Esophagus (tissue), 2 donors: ENCODE data around the gene HOXC9. TPM values are rescaled to one million over a fixed set of nuclear protein-coding genes. Genes with fewer than 3 reads are reported as not detected.
A peak's percentile ranks its signal among the peaks of the same experiment; 100 is the strongest.

Experiments used
- H3K27ac ChIP-seq, 2 donors: one replicate each; pipeline ENCODE4 v1.5.1; 2013; ENCODE audit warnings: low read depth in 2 of 2, mild to moderate bottlenecking in 2 of 2, inconsistent platforms in 1 of 2, low read length in 1 of 2, moderate library complexity in 1 of 2
- H3K27me3 ChIP-seq, 2 donors: one replicate each; pipeline ENCODE4 v1.6.1; 2013; ENCODE audit warnings: low read length in 2 of 2, control low read depth in 1 of 2, mild to moderate bottlenecking in 1 of 2; ENCODE audit not compliant: insufficient read depth in 2 of 2, control insufficient read depth in 1 of 2
- H3K36me3 ChIP-seq, 2 donors: one replicate each; pipeline ENCODE4 v1.6.1; 2013; ENCODE audit warnings: low read length in 1 of 2; ENCODE audit not compliant: control insufficient read depth in 2 of 2, insufficient read depth in 2 of 2
- H3K4me1 ChIP-seq, 2 donors: one replicate each; pipeline ENCODE4 v1.6.1; 2013; ENCODE audit warnings: low read length in 1 of 2; ENCODE audit not compliant: control insufficient read depth in 2 of 2, insufficient read depth in 2 of 2
- H3K4me3 ChIP-seq, 2 donors: one replicate each; pipeline ENCODE4 v1.5.1; 2013; ENCODE audit warnings: low read length in 2 of 2, mild to moderate bottlenecking in 2 of 2, low read depth in 1 of 2, moderate library complexity in 1 of 2
- H3K9me3 ChIP-seq, 2 donors: one replicate each; pipeline ENCODE4 v1.6.1; 2013; ENCODE audit warnings: mild to moderate bottlenecking in 2 of 2, low read depth in 1 of 2, low read length in 1 of 2, moderate library complexity in 1 of 2; ENCODE audit not compliant: control insufficient read depth in 2 of 2, insufficient read depth in 1 of 2
- WGBS, 2 donors: extraction: QIAGEN DNeasy Blood & Tissue Kit; methylation state at CpG; one replicate each; pipeline ENCODE4 v1.1.7; 2013; 5-methylcytosine and 5-hydroxymethylcytosine counted together
- polyA plus RNA-seq, 2 donors: library from polyadenylated mRNA; stranded (reverse); fragments of 200-250 nt; gene quantifications; one replicate each; pipeline ENCODE4 v1.2.3, GENCODE V29; 2013
- donor health status: healthy with polysubstance abuse.
- donor health status: Bipolar disorder and iron deficiency.

Gene HOXC9
- polyA plus RNA-seq, 2 donors: 0.20 to 0.51 TPM

GRCh38 chr12:54032086-54032619, 32.2 kb downstream of the HOXC9 start:
- no peak overlapping the region for H3K27ac ChIP-seq

DNA sequence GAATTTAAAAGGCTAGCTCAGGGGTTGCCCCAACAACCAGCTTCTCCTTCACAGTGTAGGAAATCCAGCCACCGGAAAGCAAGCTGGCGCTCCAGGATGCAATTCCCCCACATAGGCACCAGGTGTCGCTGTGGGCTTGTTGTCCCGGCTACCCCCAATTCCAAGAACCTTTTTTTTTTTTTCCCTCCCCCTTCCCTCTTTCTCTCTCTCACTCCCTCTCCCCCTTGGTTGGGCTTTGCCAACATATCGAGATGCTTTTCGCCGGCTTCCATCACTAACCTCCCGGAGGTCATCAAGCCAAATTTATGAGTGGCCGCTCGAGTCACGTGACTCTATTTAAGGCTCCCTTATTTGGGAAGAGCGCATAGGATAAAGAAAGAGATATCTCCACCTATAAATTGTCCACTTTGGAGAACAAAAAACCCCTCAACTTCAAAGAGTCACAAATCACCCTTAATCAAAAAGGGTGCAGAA, 32.7 kb downstream of the HOXC9 start, which contains the start of gene HOXC5:
HOXC5 (plus strand) TSS at position 424 of the 474 bp plus-strand sequence. CDS start 73 bp downstream, outside the sequence.
- H3K4me1 ChIP-seq: peaks cover 0 to 10% of the 10 kb centered on the region in 2 donors
- H3K4me3 ChIP-seq: peak within 1 kb of the TSS; percentile 29 to 53
- 2 to 3% methylated on average over 12 of the region's 12 CpGs for WGBS, 2 donors
- H3K9me3 ChIP-seq: no peaks in the 10 kb centered on the region
- no peaks in the 10 kb centered on the region for H3K36me3 ChIP-seq
- peak within 1 kb of the TSS; percentile 42 to 86 for H3K27ac ChIP-seq
- peaks cover 0 to 4% of the 10 kb centered on the region in 2 donors for H3K27me3 ChIP-seq

More at GRCh38 chr12:54032086-54032619, 32.2 kb downstream of the HOXC9 start:
- Histone ChIP-seq H3K27me3 (peaks cover 0 to 4% of the 10 kb centered on the region in 2 donors), H3K4me1 (peaks cover 0 to 10% of the 10 kb centered on the region in 2 donors), H3K4me3 (no peak overlapping the region), H3K9me3 (no peaks in the 10 kb centered on the region), H3K36me3 (no peaks in the 10 kb centered on the region)
- WGBS, 2 donors: 39 to 46% methylated on average over 6 of the region's 6 CpGs

DNA sequence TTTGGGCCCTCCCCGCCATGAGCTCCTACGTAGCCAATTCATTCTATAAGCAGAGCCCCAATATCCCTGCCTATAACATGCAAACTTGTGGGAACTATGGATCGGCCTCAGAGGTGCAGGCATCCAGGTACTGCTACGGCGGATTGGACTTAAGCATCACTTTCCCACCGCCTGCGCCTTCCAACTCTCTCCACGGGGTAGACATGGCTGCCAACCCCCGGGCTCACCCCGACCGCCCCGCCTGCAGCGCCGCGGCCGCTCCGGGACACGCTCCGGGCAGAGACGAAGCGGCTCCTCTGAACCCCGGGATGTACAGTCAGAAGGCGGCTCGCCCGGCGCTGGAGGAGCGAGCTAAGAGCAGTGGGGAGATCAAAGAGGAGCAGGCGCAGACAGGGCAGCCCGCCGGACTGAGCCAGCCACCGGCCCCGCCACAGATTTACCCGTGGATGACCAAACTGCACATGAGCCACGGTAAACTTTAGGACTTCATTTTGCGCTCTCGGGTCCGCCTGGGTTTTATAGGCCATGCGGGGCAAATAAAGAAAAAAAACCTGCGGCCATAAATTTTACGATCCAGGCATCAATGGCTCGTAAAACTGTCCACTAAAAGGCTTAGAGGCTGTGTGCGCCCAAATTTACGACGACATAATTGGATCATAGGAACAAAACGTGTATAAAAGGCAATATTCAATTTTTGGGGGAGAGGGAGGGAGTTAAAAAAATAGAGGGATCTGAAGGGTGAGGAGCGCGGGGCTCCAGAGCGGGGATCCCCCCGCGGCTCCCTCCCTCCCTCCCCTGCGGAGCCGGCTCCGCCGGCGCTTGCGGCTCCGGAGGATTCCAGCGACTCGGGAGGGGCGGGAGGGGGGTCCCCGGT, 33.4 kb downstream of the HOXC9 start:
- Histone ChIP-seq H3K4me1 (peaks cover 0 to 13% of the 10 kb centered on the region in 2 donors), H3K36me3 (no peaks in the 10 kb centered on the region), H3K4me3 (peak overlapping the region; percentile 29 to 53), H3K27ac (peak overlapping the region; percentile 42 to 86), H3K27me3 (peaks cover 0 to 4% of the 10 kb centered on the region in 2 donors), H3K9me3 (no peaks in the 10 kb centered on the region)
- 2 to 3% methylated on average over 46 to 61 of the region's 61 CpGs for WGBS, 2 donors

GRCh38 chr12:54033980-54034784, 34.2 kb downstream of the HOXC9 start:
- no peaks in the 10 kb centered on the region for H3K9me3 ChIP-seq
- peaks cover 0 to 4% of the 10 kb centered on the region in 2 donors for H3K27me3 ChIP-seq
- 11 to 18% methylated on average over 54 to 57 of the region's 57 CpGs for WGBS, 2 donors
- peaks cover 0 to 18% of the 10 kb centered on the region in 2 donors for H3K4me1 ChIP-seq
- H3K4me3 ChIP-seq: peak overlapping the region; percentile 19 to 53
- H3K36me3 ChIP-seq: no peaks in the 10 kb centered on the region
- H3K27ac ChIP-seq: peak overlapping the region; percentile 38 to 42

DNA sequence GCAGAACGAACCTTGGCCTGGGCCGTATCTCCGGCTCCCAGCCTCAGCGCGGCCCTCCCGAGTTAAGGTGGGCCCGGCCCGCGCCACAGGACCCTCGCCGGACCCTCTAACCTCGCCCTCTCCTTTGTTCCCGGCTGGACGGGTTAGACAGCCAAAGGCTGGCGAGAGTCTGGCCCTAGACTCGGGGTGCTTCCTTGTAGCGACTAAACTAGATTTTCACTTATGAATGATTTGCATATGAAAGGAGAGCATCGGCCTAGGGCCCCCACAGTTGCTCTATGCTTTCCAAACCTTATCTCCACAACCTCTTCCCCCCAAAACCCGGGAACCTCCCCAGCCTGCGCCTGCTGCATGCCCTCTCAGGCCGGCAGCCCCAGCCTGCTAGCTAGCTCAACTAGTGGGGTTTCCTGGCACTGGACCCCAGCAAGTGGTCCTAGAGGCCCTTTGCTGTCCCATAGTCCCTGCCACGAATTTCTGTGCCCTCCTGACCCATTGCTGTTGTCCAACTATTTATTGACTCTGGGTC, 34.9 kb downstream of the HOXC9 start:
- peak overlapping the region; percentile 19 to 53 for H3K4me3 ChIP-seq
- no peaks in the 10 kb centered on the region for H3K36me3 ChIP-seq
- peak overlapping the region in 1 of 2 donors; percentile 38 for H3K27ac ChIP-seq
- no peaks in the 10 kb centered on the region for H3K27me3 ChIP-seq
- WGBS, 2 donors: 42 to 48% methylated on average over 22 of the region's 22 CpGs
- peaks cover 0 to 18% of the 10 kb centered on the region in 2 donors for H3K4me1 ChIP-seq
- no peaks in the 10 kb centered on the region for H3K9me3 ChIP-seq

GRCh38 chr12:54035568-54036264, 35.8 kb downstream of the HOXC9 start:
- Histone ChIP-seq H3K4me1 (peaks cover 0 to 18% of the 10 kb centered on the region in 2 donors), H3K27me3 (no peaks in the 10 kb centered on the region), H3K4me3 (no peak overlapping the region), H3K27ac (no peak overlapping the region), H3K9me3 (no peaks in the 10 kb centered on the region), H3K36me3 (no peaks in the 10 kb centered on the region)
- WGBS, 2 donors: 58 to 71% methylated on average over 6 of the region's 6 CpGs

GRCh38 chr12:54036620-54037359, 36.8 kb downstream of the HOXC9 start:
- Histone ChIP-seq H3K36me3 (no peaks in the 10 kb centered on the region), H3K4me1 (peaks cover 0 to 18% of the 10 kb centered on the region in 2 donors), H3K4me3 (peak overlapping the region in 1 of 2 donors; percentile 23), H3K27ac (peak overlapping the region; percentile 14 to 85), H3K27me3 (no peaks in the 10 kb centered on the region), H3K9me3 (no peaks in the 10 kb centered on the region)
- WGBS, 2 donors: 47 to 60% methylated on average over 14 of the region's 14 CpGs
